DMS53 (cell line): ENCODE data around the gene POU2F1.

Experiments
- DNase-seq: peaks from one replicate; lab custom pipeline; 2025; lab: John Stamatoyannopoulos, UW

POU2F1 gene

DNA sequence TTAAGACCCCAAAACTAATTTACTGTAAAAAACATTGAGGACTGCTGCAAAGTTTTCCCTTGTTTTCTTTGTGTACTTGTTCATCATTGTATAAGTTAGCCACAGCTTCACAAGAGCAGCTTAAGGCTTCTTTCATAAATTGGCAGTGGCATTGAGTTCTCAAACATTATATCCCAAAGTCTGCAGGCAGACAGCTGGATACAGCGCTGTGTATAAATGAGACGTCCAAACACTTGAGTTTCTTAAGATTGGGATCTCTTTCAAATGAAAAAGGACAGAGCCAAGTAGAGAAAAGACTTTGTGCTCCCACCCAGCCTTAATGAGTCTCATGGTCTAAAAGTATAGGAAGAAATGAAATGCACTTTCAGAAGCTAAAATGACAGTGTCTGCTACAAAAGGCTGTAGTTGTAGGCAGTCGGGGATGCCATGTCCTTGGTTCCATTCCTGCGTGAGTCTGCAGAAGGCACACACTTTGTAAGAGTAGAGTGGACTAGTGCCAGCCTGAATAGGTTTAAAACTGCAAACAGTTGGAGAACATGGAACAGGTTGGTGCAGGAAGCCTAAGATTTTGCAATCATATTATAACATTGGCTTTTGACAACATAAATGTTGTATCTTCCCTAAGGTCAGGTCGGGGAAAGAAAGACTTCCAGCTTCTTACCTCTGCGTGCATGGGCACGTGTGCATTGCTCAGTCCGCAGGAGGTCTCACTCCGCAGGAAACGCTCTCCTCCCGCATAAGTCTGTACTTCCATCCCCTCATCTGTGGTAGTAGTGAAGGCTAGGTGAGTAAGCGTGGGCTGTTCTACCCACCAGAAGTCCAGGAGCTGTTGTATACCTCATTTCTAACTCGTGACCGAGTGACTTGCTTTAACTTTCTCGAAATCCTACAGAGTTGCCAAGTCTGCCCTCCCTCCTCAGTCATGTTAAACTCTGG is 203.3 kb downstream of the POU2F1 start:
- no peak for DNase-seq

DNA sequence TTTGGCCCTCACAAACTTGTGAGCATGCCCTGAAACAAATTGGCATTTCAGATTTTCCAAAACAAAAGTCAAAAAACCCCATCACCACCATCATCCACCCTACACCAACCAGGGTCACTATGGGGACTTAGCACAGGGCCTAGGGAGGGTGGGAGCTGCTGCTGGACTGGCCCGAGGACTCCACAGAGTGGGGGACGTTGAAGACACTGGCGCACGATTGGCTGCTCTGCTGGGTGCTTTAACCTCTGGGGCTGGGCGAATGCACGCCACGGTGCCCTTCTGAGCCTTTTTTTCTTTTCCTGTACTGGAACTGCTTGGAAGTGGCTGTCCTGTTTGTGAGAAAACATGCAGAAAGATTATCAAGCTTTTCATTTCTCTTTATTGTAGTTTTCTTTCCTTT is 204.8 kb downstream of the POU2F1 start:
- no peak for DNase-seq

DNA sequence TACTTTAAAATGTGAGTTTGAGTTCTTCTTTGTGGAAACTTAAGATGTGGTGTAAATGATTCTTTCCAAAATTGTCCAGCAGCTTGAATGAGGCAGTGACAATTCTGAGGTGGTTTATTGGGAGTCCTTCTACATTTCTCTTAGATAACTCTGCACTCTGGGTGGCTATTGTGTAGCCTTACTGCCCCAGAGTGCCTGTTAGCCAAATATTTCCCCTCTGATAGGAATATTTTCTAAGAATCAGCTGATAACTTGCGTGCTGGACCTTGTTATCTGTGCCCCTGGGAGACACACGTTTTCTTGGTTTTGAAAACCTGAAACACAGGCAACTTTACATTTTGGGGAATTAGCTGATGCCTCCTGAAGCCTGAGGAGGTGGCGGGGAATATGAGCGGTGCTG is 206.0 kb downstream of the POU2F1 start:
- no peak for DNase-seq

DNA sequence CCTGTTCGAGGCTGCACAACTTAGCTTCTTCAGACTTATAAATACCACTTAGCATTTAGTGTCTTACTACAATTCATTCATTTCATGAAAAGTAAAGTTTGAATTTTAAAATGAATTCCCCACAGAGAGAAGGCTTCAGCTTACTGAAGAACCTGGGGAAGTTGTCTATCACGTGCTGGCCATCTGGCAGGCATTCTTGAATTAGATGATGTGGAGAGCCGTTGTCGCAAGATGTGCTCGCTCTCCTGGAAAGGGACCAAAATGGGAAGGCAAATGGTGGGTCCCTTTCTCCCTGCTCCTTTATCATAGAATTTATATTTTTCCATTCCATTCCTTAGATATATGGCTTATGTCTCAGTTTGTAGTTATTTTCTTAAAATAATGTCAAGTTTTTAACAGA is 207.2 kb downstream of the POU2F1 start:
- no peak for DNase-seq

DNA sequence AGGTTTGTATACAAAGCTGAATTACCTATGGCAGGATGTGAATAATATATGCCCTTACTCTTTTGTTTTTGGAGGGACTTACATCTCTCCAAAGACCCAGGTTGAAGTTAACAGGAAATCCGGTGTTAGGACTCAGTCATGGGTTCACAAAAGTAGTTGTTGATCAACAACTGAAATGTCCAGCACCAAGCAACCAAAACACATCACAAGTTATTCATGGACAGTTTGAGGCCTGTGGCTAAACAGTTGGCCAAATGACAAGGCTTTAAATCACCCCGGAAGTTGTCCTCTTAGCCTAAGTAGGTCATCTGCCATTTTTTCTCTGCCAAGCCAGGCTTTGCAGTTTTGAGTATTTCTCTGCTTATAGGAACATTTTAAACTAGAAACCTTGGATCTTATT is 207.7 kb downstream of the POU2F1 start:
- no peak for DNase-seq

DNA sequence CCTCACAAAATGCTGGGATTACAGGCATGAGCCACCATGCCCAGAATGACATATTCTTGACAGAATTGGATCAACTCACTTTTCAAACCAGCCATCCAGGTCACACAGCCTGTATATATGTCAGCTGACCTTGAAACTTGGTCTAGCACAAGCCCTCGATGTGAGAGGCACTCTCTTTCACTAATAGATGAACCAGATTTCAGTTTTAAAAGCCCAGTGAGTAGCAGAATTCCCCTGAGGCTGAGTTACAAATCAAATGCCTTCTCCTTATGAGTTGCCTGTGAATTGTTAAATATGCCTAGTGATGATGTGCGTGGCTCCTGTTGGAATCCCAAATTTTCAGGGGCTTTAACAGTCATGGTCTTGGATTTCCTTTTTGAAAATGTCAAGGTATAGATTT is 208.9 kb downstream of the POU2F1 start:
- DNase-seq = no peak

DNA sequence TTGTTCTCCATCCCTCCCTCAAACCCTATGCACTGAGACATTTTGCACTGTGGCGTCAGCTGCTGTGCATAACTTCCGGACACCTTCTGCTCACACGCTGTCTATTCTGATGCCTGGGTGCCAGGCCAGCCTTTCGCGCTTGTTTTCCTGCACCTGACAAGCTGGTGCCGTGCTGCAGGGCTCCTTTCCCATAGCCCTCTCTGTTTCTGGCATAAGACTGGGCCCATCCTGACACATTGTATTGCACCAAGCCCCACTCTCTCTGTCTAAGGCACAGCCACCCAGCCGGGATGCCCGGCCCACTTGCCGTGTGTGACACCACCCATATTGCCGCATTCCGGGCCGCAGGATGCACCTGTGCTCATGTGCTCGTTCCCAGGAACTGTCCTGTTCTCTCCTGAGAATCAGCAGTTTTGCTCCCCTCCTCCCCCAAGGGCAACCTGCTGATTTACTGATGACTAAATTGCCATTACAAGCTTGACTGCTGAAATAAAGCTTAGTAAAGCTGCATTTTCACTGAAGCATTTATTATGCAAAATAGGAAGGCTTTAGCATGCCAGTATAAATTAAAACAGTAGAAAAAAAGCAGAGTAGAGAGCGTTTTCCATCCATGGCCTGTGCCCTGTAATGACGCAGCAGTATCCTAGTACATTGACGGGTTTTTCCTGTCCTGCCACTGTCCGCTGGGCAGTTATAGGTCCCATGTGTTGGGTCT is 209.6 kb downstream of the POU2F1 start:
- DNase-seq = no peak

DNA sequence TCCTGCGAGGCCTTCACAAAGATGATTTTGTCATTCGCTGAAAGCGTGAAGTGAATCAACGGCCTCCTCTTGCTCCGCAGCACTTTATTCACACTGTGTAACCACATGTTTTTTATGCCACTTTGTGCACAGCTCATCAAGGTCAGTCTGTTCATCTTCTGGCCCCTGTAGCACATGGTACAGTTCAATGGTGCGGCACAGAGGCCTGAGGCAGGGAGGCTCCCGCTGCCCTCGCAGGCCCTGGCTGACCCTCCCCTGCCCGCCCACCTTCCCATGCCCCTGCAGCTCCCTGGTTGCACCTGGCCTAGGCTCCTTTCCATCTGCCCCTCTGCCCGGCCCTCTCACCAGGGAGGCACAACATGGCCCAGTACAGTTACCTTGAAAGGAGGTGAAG is 210.2 kb downstream of the POU2F1 start:
- no peak for DNase-seq

DNA sequence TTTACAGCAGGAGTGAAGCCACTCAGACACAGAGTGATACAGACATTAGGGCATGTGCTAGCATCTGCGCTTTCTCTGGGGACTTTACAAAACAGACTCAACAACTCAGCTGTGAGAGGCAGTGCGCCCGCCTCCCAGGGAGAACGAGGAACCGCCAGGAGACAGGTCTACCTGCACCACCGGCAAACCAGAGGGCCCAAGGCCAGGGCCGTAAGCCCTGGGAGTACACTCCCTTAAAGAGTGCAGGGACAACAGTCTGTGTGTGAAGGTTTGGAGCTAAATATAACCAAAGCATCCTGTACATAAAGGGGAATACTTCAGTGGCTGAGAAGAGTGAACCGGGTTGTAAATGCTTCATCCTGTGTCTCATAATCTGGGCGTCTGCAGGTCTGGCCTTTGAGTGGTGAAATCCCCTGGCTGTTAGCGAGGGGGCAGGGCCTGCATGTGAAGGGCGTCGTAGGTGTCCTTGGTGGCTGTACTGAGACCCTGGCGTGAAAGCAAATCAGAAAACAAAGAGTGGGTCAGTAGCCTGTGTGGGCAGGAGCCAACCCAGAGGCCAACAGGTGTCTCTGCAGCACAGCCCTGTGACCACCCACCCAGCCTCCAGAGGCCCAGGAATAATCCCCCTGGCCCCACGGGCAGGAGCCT is 210.7 kb downstream of the POU2F1 start:
- DNase-seq = no peak

DNA sequence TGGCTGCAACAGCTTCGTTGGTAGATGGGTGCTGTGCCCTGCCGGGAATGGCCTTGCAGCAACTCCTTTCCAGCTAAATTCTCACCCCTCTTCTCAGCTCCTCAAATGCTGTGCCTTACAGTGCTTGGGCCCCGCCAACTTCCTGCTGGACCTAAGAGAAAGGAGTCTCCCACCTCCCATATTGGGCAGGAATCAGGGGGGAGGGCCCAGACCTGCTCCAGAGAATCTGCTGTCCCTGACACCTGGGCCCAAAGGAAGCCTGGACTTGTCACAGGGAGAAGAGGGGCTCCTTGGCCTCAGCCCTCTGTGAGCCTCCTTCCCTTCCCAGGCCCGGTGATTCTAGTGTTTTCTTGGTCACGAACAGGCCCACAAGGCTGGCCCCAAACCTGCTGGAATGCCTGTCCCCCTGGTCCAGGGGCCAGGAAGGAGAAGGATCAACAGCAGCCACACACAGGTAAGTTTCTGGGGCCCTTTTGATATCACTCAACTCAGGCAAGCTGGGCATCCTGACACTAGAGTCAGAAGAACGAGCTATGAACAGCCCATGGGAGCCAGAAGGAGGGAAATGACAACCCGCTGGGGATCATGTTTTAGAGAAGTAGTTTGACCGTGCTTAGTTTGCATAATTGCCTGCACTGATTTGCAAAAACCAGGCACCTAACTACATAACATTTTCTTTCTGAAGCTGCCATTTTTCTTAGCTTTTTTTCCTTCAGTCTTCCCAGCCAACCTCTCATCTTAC is 211.4 kb downstream of the POU2F1 start:
- no peak for DNase-seq

DNA sequence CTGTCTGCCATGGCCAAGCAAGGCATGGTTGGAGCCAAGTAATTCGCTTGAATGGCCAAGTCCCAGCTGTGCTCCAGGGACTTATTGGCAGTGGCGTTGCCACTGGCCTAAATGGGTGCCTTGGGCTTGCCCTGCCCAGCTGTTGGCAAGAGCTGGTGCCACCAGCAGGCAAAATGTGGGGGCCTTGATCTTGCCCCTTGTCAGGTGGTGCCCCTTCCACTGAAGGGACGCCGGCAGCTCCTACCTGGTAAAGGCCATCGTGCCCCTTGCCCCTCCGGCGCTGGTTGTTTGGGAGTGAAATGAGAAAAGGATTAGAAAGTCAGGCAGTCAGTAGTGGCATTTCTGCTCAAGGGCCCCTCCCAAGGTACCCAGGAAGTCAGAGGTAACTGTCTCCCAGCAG is 212.1 kb downstream of the POU2F1 start:
- no peak for DNase-seq

DNA sequence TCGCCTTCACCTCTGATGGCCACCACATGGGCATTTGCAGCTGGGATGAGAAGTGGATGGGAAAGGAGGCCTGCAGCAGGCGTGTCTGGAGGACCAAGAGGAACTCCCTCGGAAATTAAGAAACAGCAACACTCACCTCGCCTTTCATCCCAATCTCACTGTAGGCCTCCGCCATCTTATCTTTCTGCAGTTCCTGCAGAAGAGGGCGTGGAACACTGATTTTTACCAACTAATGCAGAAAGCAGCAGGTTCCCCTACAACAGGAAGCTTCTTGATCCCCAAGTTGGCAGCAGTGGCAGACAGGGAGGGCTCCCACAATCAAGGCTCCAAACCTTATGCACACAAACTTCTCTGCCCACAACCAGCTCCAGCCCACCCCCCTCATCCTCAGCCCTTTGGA is 213.2 kb downstream of the POU2F1 start:
- no peak for DNase-seq

DNA sequence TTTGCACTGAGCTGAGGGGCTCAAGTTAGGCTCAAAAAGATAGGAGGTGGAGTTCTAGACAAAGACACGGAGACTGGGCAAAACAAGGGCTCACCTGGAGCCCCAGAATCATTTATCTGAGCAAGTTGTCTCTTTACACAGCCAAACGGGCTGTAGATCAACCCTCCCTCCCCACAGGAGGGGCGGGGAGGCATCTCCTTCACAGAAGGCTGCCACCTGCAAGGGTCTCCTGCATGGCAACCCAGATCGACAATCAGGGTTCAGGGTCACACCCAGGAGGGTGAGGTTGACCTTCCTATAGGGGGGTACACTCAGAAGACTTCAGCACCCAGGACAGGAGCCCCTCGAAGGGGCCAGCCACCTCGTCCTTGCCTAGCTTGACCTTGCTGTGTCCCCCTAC is 213.6 kb downstream of the POU2F1 start:
- DNase-seq = no peak

DNA sequence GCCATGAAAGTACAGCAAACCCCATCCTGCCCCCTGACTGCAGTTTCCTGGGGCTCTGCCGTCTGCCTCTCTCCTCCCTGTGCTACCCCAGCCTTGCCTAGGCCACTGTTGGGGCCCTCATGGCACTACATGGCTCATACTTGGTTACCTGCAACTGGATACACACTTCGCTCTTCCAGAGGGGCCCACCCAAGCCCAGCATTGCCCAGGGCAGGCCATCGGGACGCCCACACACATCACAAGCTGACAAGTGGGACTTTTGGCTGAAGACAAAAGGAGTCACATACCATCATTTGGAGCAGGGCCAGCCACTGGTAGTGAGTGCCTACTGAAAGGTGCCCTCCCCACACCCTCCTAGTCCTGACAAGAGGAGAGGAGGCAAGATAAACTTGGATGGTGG is 214.8 kb downstream of the POU2F1 start:
- DNase-seq = no peak

DNA sequence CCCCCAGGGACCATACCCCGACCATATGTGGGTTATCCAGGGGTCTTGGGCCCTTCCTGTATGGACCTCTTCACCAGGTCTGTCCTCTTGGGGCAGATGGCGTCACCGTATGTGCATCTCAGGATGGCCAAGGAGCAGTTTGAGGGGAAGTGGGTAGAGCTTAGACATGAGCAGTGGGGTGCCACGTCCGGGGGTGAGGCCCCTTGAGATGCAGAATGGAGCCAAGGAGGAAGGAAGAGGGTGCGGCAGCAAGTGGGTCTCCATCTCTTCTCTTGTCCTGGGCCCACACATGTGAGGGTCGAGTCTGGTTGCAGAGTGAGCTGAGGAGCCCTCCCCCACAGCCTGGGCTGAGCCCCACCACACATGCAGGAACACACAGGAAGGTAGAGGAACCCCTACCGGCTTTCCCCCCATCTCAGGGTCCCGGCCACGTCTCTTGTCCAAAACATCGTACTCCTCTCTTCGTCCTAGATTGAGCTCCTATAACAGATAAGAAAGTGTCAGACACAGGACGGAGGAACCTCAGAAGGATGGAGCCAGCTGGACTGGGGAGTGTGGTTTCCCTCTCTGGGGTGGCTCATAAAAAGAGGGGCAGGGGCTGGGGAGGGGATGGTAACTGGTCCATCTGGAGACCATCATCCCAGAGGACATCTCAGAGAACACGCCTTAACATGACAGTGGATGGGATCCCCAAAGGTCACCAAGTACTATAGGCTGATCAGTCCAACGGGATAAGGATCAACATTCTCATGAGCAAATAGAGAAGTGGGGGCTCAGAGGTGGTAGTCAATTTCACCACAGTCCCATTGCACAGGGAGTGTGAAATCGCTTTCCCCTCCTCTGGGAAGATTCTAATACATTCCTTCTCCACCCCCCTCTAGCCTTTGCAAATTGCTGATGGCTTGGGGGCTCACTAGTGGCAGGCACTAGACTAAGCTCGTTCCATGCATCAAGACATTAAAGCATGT is 217.8 kb downstream of the POU2F1 start:
- DNase-seq = no peak

DNA sequence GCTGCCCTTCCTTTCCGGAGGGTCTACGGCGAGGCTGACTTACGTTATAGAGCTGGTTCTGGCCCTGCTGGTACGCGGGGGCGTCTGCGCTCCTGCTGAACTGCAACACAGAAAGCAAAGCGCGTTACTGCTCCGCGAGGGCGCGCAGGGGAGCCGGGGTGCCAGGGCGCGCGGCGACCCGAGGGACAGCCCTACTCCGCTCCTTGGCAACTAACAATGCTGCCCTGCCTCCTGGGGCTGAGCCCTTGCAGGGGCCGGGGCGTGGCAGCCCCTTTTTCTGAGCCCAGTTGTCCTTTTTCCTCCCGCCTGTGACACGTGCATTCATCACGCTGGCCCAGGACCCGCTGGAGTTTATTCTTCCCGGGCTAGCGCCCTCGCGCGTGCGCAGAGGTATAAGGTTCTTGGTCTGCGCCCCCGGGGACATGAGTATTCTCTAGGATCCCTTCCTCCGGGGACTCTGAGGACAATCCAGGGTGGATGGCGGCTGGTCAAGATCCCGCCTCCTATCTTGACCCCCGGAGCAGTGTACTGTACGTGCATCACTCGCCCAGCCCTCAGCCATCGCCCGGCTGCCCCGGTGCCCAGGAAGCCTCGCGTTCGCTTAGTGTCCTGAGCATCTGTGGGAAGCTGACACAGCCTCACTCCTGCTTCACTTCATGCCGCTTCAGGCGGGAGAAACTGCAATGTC is 218.8 kb downstream of the POU2F1 start:
- peak; percentile 81 for DNase-seq

DNA sequence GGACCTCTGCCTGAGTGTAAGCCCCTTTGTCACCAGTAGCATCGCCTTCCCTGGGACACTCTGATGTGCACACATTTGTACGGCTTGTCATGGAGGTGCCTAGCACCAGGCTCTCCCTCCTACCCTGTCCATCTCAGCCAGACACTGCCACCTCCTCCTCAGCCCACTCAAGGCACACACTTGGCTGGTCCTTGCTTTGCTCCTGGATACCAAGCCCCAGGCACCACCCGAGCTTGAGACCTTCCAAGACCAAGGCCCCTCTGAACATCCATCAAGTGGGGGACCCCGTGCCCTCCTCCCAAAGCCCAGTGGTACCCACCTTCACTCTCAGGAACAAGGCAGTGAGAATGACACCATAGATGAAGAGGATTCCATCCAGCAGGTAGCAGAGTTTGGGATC is 219.7 kb downstream of the POU2F1 start:
- DNase-seq = no peak

DNA sequence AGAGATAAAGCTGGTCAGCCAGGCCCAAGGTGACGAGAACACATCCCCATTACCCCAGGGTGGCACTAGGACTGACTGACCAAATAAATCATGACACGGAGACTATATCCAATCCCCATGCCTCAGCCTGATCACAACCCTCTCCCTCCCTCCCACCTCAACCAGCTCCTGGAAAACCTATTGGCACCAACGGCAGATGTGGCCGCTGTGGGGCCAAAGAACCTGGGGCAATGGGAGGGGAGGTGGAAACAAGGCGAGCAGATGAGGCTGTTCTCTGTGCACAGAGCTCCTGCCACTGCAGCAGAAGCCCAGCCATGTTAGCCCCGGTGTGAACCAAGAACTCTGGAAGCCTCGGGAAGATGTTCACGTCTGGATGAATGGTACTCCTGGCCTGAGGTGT is 220.1 kb downstream of the POU2F1 start:
- no peak for DNase-seq

DNA sequence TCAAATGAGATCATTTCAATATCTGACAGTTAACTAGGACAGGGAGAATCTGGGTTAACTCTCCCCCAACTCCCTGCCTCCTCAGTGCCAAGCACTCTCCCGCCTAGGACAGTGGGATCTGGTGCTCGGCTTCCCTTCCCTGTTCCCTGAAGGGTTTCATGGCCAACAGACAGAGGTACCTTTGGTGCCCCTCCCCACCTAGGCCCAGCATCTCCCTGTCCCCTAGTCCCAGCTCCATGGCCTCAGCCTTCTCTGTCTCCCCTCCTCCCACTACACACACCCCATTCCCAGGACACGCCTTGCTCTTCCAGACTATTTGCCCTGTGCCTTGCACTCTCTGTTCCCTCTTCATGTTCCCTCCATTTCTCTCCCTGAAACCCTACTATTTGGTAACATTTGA is 220.5 kb downstream of the POU2F1 start:
- no peak for DNase-seq

DNA sequence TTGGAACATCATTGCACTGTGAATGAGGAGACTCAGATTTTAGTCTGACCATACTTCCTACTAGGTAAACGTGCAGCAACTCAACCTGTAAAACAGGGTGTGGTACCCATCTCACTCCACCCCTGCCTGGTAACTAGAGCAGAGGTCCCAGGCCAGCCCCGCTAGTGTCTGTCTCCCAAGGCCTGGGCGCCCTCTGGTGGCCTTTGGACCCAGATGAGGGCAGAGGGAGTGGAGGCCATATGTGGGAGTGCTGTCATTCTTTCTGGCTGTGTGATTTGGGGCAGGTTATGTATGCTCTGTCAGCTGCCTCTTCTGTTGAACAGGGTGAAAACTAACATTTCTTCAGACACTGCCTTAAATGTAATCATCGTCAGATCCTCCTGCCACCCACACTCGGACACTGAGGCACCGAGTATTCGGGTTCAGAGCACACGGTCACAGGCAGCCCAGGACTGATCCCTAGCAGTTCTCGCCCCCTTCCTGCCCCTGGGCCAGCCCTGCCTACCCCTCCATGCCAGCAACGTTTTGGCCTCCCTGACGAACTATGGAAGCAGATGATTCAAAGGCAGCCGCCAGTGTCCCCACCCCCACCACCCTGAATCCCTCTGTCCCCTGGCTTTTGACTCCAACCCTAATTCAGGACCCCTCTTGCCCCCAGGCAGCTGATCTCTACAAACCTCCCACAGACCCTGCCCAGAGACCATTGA is 221.6 kb downstream of the POU2F1 start:
- DNase-seq = peak; percentile 93
